ENCODE measurements around the gene ERFE.

- TF ChIP-seq POLR2A (IDR thresholded peaks at IDR 0.05) (no peak), POLR2AphosphoS5 (IDR thresholded peaks at IDR 0.05) (no peak)
Measured at GRCh38 chr2:238180554-238180953, 21.8 kb downstream of the ERFE start.

Measured in gastroesophageal sphincter (tissue), 2 donors.